Uterus (tissue), 2 donors: ENCODE data around the gene CCDC77.

Experiments
- CTCF ChIP-seq, 4 experiments: fragments of 200-600 bp in 2 of 4; fragments of 450-650 bp in 2 of 4; sonication (generic) in 2 of 4; IDR thresholded peaks; one replicate each; pipeline ENCODE4 v1.5.1; 2016 to 2019; ENCODE audit warnings: antibody characterized with exemption in 4 of 4, mild to moderate bottlenecking in 2 of 4, moderate library complexity in 1 of 4
- POLR2A ChIP-seq, 2 donors: fragments of 450-650 bp; IDR thresholded peaks; one replicate each; pipeline ENCODE4 v1.6.1; 2016; ENCODE audit warnings: antibody characterized with exemption in 2 of 2, mild to moderate bottlenecking in 1 of 2, moderate library complexity in 1 of 2

- TF ChIP-seq POLR2A (IDR thresholded peaks at IDR 0.05) = no peak
- no peak for TF ChIP-seq CTCF (IDR thresholded peaks at IDR 0.05)
Measured at GRCh38 chr12:452667-453210, 51.3 kb downstream of the CCDC77 start.
